Measurements from ENCODE around the gene ZDHHC16.
"Not testable (repeated sequence)": the region's sequence is repeated elsewhere in the genome, so short reads cannot be mapped to it uniquely, and the experiment has no call there.

The ZDHHC16 gene

DNA sequence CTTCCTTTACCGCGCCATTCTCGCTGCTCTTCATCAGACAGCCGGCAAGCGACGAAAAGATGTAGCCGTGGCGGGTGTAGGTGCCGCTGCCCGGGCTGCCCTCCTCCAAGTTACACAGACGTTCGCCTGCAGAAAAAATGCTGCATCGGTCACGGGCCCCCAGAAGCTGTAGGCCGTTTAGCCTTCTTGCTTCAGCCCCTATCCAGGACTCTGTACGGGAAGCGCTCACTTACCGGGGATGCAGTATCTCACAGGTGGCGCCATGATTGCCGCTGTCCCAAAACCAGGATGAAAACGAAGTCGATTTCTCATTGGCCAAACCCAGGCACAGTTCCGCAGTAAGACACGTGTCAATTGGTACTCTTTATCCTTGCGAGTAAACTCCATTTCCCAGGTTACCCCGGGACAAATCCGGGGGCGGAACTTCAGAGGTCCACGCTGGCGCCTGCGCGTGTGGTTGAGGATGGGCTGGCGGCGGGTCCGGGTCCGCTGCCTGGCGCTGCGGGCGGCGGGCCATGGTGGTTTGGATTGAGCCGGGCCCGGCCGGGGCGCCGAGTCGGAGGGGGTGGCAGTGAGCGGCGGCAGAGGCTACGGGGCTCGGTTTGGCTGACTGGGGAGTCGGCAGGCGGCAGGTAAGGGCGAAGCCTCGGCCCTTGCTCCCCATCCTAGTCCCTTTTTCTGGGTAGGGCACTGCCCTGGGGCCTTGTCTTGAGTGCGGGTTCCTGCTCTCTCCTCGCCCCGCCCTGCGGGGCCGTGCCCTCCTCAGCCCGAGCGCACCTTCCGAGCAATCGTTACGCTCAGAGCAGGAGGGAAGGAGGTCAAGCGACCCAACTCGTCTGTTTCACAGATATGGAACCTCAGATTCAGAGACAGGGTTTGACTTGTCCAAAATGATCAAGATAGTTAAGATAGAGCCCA lies at the start of gene ZDHHC16, which contains the start of gene EXOSC1:
TSS of gene ZDHHC16 (plus strand) at position 454 of the 918 bp plus-strand sequence. CDS start 5,501 bp downstream, outside the sequence.
TSS of gene EXOSC1 (minus strand) at position 285 of the 918 bp plus-strand sequence. CDS start at position 264, 21 bp downstream.
- peak; percentile 95 for DNase-seq (ENCODE audit: low read depth)

DNA sequence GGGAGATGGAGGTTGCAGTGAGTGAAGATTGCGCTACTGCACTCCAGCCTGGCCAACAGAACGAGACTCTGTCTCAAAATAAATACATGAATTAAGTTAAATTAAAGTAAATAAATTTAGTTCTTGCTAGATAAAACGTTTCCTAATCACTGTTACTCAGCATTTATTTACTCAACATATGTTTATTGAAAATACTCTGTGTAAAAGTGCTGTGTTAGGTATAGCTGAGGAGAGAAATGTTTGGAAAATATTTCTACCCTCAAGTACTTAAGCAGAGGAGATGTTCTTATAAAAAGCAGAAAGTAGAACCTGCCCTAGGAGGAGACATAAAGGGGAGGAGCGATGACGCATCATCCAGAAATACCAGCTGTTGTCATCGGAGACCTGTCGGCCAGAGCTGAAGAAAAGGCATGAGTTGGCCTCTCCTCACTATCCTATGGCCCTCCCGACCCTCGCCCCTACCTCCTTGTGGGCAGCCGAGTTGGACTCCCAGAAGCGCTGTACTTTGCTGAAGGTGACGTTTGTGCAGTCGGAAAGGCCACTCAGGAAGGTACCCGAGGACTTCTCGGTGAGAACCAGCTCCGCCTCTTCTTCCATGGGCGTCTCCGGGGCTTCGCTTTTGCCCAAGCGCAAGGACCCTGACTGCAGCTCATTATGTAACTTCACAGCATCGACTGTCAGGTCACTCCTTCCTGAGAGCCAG lies 46.0 kb upstream of the ZDHHC16 start:
- no peak for DNase-seq (ENCODE audit: low read depth)

DNA sequence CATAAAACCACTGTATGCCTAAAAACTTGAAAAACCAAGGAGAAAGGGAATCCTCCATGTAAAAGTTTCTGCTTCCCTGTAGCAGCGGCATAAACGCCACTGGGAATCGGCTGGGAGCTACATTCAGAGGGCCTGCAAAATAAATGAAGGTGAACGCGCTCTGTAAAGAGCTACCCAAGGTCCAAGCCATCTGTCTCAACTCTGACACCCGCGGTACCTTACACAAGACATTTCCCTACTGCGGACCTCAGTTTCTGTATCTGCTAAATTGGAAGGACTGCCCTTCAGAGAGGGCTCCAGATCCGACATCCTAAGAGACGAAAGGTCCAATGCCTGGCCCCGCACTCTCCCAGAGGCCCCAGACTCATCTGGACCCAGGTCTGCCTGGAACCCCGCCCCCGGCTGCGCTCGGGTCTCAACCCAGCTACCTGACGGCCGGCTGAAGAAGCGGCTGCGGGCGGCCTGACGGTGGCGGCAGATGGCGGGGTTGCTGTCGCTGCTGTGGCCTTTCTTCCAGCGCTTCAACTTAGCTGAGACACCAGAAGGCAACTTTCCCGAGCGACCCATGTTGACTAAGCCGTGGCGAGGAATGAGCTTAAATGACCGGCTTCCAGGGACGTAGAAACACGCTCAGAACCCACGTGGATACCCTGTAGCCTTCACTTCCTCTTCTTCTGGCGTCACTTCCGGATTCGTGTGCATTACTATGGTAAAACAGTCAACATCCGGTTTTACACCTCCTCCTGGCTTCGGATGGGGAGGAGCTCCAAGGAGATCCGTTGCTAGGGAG lies 45.1 kb upstream of the ZDHHC16 start, which contains the start of gene RRP12:
TSS of gene RRP12 (minus strand) at position 676 of the 790 bp plus-strand sequence. CDS start at position 567, 109 bp downstream.
- peak; percentile 100 for DNase-seq (ENCODE audit: low read depth)

- DNase-seq (ENCODE audit: low read depth) = no peak
These were observed 44.5 kb upstream of the ZDHHC16 start for GRCh38 chr10:97401455-97401919.

DNA sequence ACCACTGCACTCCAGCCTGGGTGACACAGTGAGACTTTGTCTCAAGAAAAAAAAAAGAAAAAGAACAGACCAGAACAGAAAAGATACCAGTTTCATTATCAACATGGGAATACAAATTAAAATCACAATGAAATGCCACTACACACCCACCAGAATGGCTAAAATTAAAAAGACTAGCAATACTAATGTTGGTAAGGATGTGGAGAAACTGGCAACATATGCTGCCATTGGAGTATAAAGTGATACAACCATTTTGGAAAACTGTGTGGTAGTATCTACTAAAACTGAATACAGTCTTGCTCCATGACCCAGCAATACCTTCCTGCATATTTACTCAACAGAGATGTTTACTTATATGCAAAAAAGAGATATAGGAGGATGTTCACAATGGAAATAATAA lies 41.9 kb upstream of the ZDHHC16 start:
- no peak for DNase-seq (ENCODE audit: low read depth)

DNA sequence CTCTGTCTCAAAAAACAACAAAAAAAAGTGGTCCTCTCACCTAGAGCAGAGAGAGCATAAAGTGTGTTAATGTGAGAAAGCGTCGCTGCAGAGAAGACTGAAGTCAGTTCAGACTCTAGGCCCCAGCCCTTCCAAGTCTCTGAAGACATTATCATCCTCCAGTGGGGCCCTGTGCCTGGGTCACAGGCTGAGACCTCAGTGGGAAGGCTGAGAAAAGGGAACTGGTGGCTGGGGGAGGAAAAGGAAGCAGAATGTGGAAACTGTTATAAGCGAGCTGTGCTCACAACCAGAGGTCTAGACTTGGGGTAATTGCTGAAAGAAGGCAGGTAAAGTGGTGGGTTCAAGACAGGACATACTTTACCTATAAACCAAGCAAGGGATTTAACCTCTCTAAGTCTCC lies 39.9 kb upstream of the ZDHHC16 start:
- no peak for DNase-seq (ENCODE audit: low read depth)

DNA sequence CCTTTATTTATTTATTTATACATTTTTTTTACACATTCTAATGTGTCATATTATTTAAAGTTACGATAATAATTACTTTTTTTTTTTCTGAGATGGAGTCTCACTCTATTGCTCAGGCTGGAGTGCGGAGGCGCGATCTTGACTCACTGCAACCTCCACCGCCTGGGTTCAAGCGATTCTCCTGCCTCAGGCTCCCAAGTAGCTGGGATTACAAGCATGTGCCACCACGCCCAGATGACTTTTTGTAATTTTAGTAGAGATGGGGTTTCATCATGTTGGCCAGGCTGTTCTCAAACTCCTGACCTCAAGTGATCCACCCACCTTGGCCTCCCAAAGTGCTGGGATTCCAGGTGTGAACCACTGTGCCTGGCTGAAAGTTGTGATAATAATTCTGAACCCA lies 39.5 kb upstream of the ZDHHC16 start:
- not testable (repeated sequence) for DNase-seq (ENCODE audit: low read depth)

- peak; percentile 53 for DNase-seq (ENCODE audit: low read depth)
These were observed 38.6 kb upstream of the ZDHHC16 start for GRCh38 chr10:97407211-97407951.

DNA sequence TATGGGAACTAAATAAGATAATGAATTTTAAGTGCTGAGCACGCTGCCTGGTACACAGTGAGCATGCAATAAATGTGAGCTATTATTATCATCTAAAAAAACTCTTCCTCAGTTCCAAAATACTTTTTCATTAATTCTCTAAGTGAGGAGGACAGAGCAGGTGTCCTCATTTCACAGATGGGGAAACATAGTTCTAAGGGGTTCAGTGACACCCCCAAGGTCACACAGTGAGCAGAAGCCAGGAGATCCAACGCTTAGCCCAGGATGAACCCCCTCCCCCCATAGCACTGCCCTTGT lies 38.1 kb upstream of the ZDHHC16 start:
- DNase-seq (ENCODE audit: low read depth) = no peak

- no peak for DNase-seq (ENCODE audit: low read depth)
These were observed 37.4 kb upstream of the ZDHHC16 start for GRCh38 chr10:97408496-97408992.

DNA sequence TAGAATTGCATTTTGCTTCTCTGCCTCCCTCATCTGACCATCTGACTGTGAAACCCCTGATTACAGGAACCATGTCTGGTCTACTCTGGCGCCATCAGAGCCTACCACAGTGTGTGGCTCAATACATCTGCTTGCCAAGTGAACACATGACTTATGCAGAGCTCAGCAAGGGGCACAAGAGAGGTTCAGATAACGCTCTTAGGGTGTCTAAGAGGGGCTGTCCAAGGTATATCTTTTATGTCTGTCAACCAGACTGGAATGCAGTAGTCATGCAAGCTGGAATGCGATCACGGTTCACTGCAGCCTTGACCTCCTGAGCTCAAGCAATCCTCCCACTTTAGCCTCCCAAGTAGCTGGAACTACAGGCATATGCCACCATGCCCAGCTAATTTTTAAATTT lies 34.6 kb upstream of the ZDHHC16 start:
- DNase-seq (ENCODE audit: low read depth) = no peak

GRCh38 chr10:97412891-97413304 lies 33.1 kb upstream of the ZDHHC16 start:
- DNase-seq (ENCODE audit: low read depth) = no peak

DNA sequence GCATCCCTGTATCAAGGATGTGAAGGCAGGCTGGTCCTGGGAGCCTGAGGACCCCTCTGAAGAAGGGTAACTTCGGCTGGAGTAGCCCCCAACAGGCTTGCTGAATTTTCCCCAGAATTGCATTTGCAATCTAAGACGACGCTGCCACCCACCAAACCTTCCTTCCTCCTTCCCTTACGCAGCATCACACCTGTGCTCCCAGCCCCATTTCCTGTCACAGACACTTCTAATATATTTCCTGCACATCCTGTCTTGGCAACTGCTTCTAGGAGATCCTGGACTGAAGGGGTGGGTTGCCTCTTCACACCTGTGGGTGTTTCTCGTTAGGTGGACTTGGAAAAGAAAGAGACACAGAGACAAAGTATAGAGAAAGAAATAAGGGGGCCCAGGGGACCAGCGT lies 29.4 kb upstream of the ZDHHC16 start:
- no peak for DNase-seq (ENCODE audit: low read depth)

- DNase-seq (ENCODE audit: low read depth) = not testable (repeated sequence)
These were observed 22.2 kb upstream of the ZDHHC16 start for GRCh38 chr10:97423757-97424098.

DNA sequence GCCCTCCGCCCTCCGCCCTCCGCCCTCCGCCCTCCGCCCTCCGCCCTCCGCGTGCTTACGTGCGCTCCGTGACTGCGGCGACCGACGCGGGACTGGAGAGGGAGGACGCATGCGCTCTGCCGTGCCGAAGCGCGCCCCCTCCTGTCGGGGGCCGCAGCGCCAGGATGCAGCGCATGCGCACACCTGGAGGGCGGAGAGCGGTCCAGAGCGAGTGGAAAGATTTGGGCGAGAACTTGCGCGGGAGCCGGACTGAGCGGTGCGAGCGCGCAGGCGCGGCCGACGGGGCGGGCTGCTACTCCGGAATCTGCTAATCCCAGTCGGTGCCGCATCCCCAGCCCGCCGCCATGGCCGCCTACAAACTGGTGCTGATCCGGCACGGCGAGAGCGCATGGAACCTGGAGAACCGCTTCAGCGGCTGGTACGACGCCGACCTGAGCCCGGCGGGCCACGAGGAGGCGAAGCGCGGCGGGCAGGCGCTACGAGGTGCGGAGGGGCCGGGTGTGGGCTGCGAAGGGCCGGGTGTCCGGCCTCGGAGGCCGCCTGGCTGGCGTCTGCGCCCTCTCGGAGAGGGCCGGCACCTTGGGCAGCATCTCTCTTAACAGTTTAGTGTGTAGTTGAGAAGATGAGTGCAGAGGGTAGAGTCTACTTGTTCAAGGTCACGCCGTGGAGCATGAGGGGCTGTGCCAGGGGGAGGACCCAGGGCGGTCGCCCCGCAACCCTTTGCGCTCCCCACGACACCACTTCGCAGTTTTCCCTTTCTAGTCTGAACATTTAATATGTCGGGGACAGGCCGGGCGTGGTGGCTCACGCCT lies 19.8 kb upstream of the ZDHHC16 start, which contains the start of gene PGAM1:
TSS of gene PGAM1 (plus strand) at position 228 of the 812 bp plus-strand sequence. CDS start at position 345, 117 bp downstream.
- peak; percentile 86 for DNase-seq (ENCODE audit: low read depth)

DNA sequence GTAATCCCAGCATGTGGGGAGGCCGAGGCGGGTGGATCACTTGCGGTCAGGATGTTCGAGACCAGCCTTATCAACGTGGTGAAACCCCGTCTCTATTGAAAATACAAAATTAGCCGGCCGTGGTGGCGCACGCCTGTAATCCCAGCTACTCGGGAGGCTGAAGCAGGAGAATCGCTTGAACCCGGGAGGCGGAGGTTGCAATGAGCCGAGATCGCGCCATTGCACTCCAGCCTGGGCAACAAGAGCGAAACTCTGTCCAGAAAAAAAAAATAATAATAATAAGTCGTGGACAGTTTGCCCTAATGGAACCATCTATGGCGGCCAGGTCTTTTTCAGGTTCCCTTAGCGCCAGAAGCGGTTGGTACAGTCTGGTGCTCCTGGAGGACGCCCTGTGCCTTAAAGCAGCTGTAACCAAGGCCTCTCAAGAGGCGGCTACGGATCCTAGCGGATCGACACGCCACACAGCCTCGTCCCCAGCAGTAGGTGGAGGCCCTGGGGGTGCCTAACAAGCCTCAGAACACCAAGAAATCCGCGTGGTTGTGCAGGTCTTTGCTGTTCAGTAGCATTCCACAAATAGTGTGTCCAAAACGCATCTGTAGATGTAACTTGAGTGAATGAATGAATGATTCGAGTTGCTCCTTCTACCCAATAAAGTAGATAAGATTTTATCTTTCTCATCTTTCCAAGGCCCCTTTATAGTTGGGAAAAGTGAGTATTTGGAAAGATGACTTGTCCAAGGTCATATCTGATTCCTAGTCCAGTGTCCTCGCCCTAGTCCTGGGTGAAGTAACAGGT lies 19.0 kb upstream of the ZDHHC16 start:
- no peak for DNase-seq (ENCODE audit: low read depth)

GRCh38 chr10:97427571-97428179 lies 18.3 kb upstream of the ZDHHC16 start:
- DNase-seq (ENCODE audit: low read depth) = no peak

DNA sequence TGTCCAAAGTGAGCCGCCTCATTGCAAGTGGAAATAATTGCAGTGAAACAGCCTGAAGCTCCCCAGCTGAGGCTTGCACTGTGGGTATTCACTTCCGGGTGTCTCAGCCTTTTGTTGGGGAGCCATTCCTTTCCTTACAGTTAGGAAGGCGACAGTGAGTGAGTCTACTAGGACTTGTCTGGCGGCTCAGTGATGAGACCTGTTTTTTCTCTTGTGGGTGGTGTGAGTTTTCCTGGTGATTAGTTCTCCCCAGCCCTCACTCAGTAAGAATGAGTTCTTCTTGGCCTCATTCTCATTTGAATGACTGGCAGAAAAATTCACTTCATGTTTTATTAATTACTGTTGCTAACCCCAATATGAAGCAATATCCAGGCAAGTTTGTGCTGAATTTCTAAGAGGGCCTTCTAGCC lies 17.4 kb upstream of the ZDHHC16 start:
- DNase-seq (ENCODE audit: low read depth) = no peak

- no peak for DNase-seq (ENCODE audit: low read depth)
These were observed 11.9 kb upstream of the ZDHHC16 start for GRCh38 chr10:97434055-97434454.
